G401.6 (cell line): Measurements from ENCODE around the gene CCDC70.
"Not testable (repeated sequence)": the region's sequence is repeated elsewhere in the genome, so short reads cannot be mapped to it uniquely, and the experiment has no call there.

ENCODE experiments used
- FAIRE-seq: peaks from 2 replicates; lab custom pipeline; 2012; peaks lifted over from hg19 to GRCh38; lab: Jason Lieb, UNC

The CCDC70 gene

DNA sequence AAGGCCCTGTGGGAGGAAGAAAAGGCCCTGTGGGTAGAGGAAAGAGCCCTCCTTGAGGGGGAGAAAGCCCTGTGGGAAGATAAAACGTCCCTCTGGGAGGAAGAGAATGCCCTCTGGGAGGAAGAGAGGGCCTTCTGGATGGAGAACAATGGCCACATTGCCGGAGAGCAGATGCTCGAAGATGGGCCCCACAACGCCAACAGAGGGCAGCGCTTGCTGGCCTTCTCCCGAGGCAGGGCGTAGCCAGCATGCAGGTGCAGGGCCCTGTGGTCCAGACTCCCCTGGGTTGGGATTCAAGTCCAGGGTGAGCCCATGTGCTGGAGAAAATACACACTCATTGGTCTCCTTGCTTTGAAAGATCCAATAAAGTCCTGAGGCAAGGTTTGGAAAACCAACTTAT is 4.1 kb downstream of the CCDC70 start:
- no peak for FAIRE-seq

DNA sequence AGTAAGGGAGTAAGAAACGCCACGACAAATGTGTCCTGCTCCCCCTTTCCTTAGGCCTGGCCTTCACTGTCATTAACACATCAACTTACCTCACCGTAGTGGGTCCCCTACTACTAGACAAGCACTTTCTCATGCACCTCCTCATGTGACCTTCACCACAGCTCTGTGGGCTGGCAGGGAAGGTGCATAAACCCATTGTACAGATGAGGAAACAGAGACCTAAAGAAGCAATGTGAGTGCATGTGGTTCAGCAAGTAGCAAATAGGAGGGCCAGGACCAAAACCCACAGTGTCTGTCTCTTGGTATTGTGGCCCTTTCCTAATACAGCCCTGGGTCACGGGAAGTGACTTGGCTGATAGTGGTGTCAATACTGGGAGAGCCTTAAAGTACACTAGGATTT is 5.3 kb downstream of the CCDC70 start:
- FAIRE-seq, result no peak

DNA sequence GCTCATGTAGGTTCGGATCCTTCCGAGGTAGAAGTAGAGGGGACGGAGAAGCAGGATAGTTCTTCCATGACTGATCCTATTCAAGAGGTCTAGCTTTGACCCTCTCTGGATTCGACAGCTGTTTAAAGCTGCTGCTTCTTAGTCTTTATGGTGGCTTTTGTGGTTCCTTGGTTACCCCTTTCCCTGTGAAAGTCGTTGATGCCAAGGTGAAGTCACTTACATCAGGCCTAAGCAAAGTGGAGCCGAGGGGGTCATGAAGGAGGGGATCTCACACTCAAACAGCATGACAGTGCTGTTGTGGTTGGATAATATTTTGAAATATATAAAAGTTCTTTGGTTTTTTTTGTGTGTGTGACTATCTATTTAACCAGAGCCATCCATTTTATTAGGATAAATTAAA is 8.1 kb downstream of the CCDC70 start:
- no peak for FAIRE-seq

DNA sequence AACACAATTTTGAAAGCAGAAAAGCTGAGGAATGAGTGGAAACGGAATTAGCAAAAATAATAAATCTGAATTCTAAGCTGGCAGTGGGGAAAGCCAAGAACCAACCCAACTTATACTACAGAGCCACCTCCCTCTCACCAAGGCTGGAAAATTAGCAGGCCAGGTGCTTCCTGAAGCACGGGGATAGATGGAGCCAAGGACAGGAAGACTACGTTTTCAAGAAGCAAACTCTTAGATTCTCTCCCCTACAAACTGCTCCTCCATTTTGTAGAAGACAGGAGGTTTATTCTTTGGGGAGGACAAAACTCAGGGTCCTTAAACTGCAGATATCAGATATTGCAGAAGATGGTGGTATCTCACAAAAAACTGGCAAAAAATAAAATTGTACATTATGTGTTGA is 8.8 kb downstream of the CCDC70 start:
- no peak for FAIRE-seq

DNA sequence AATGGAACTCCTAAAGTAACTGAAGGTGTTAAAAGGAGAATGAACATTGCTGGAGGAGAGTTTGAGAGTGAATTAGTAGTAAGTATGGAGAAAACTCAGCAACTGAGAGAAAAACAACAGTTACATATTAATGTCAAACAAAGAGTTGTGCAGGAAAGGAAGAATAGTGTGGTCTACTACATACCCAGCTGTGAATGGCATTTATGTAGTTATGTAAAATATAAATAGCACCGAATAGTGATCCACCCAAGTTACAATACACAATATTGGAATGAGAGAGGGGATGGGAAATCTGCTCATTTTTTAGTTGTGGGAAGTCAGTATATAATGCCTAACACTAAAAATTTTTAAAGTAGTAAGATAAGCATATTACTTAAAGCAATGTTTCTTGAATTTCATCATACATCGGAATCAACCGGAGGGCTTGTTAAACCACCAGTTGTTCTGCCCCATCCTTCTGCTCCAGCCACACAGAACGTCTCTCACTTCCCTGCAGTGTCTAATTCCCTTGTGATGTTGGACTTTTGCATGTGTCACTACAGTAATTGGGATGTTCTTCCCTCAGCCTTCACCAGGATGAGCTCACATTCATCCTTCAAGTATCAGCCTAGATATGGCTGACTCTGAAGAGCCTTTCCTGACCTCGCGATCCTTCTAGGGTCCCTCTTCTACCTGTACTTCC is 11.5 kb downstream of the CCDC70 start:
- FAIRE-seq, result no peak

DNA sequence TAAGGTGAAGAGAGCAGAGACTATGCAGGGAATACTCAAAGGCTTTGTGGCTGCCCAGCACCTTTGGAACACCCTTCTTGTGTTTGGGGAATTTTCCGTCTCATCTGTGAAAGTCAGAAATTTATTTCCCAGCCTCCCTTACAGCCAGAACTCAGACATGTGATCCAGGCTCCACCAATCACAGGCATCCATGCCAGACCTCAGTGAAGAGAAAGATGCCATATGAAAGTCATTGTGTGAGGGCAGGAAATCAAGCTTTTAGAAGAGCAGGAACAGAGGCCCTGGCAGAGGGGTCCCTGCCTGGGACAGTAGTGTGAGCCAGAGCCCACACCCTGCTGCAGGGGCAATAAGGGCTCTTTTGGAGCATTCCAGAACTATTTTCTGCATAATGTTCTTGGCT is 12.1 kb downstream of the CCDC70 start:
- no peak for FAIRE-seq

DNA sequence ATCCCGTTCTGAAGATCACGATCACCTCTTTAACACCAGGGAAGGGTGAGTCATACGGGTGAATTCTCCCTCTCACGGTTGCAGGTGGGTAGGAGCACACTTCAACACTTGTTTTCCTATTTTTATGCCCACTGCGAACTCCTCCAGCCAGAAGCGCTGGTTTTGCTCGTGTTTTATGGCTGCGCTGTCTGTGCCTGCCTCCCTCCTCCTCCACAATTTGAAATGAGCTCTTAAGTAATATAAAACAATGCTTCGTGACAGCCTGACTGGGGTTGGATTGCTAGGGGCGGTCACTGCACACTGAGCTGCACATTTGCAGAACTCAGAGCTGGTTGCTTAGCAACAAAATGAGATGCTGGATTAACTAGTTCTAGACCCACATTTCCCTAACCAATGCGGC is 12.9 kb downstream of the CCDC70 start:
- FAIRE-seq, result no peak

DNA sequence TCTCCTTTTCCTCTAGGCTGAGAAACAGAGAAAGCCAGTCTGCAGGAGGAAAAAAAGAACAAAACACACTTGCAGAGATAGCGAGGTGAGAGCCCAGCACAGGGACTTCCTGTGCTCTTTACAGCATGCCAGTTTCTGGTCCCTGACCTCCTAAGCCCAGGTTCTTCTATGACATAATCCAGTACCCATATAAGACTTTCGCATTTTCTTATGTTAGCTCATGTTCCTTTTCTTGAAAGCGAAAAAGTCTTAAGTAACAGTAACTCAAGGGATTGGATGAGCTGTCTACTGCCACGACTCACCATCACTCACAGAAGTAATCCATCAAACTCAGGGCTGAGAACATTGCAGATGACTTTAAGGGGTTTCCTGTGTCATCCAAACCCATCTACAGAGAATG is 17.4 kb downstream of the CCDC70 start:
- FAIRE-seq, result no peak

DNA sequence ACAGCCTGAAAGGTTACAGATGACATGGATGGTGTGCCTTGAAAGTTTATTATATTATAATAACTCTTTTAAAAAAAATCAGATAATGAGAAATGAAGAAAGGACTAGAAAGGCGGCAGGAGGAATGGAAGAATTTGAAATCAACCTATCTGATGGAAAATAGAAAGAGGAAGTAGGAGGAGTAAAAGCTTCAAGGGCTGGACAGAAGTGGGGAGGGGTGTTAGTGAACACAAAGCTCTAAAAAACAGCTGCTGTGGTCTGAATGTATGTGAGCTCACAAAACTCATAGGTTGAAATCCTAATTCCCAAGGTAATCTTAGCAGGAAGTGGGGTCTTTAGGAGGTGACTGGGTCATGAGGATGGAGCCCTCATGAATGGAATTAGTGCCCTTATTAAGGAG is 19.5 kb downstream of the CCDC70 start:
- no peak for FAIRE-seq

DNA sequence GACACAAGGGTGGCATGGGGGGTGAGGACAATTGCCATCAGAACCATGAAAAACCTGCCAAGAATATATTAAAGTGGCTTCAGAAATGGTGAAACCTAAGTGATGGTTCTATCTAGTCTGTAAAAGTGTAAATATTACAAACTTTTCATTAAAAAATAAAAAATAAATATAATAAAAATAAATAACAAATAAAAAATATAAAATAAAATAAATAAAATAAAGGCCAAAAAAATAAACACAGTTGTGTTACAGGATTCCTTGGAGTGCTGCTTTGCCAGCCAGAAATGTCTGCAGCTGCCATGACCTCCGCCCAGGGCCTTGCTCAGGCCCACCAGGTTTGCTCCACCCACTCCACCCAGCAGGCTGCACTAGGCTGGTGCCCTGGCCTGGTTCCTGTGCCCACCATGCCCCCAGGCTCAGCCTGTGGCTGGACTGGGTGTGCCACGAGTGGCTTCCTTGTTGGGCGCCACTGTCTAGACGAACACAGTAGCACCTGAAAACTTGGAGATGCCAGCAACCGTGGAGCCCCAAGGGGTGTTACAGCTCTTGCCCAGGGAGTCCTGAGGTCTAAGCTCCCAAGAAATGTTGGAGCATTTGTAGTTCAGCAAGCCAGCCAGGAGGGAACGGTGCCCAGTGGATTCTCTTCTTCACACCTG is 20.9 kb downstream of the CCDC70 start:
- peak; percentile 11 for FAIRE-seq

DNA sequence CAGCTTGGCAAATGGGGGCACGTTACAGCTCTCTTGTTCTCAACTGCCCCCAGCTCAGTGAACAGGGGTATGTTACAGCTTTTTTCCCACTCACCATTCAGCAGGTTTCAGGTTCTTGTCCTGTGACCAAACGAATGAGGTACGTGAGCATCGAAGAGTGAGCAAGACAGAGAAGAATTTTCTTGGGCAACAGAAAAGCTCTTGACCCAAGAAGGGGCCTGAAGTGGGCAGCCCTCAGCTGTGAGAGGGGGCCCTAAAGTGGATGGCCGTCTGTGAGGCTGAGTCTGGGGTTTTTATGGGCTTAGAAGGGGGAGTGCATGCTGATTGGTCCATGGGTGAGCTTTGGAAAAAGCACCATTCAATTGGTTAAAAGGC is 21.4 kb downstream of the CCDC70 start:
- no peak for FAIRE-seq

DNA sequence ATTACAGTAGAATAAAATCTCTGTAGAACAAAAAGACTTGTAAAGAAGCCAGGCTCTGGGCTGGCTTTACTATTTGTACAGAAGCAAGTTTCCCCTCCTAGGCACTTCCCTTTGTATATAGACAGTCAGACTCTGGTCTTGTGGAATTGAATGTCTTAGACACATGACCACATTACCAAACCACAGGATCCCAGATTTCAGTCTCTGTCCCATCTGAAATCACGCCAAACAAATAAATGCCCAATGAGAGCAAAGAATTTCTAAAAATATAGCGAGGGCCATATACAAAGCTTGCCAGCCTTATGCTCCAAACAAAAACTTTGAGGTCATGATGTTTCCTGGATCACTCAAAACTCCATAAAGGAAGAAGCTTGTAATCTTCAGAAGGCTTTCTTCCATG is 23.9 kb downstream of the CCDC70 start:
- FAIRE-seq, result no peak

DNA sequence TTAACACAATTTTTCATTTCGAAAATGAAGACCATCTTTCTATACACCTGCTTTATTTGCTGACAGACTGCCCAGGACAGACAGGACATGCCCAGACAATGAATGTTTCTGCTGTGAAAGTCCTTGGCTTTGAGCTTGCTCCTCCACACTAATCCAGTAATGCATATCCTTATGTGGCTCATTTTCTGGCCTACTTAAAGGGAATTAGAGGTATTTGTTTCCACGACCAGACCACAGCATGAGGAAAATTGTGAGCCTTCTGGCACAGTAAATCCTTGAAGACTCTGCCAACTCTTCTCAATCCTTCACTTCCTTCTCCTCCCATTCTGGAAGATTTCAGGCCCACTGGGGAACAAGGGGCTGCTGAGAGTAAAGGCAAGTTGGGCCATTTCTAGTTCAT is 25.7 kb downstream of the CCDC70 start:
- FAIRE-seq, result no peak

DNA sequence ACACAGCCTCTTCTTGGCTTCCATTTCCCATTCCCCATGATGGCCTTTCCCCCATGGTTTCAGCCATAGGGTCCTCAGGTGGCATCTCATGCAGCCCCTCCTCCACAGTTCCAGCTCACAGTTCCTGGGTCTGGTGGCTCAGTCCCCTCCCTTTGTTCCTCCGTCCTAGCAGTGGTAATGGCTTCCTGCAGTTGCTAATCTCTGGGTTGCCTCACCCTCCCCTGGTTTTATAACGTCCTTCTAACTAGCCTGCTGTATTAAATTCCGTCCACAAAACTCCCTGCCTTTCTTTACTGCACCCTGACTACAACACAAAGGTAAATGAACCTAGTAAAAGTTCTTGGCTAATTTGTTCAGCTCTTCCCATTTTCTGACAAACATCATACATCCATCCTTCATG is 30.9 kb downstream of the CCDC70 start:
- FAIRE-seq, result no peak

DNA sequence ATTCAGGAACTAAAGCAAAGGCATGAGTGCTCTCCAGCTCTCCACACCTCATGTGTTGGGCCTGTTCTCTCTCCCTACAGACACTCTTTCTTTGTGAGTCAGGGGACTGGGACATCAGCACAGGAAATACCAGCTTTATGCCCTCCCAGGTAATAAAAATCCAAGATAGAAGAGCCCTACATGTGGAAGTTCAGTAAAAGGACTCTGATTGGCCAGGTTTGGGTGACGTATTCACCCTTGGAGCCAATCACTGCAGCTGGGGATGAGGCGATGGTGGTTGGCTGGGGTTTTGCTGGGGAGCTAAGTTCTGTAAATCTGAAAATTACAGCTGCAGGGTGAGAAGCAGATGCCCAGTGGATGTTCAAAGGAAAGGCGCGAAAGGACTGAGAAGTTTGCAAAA is 32.5 kb downstream of the CCDC70 start:
- FAIRE-seq, result no peak

DNA sequence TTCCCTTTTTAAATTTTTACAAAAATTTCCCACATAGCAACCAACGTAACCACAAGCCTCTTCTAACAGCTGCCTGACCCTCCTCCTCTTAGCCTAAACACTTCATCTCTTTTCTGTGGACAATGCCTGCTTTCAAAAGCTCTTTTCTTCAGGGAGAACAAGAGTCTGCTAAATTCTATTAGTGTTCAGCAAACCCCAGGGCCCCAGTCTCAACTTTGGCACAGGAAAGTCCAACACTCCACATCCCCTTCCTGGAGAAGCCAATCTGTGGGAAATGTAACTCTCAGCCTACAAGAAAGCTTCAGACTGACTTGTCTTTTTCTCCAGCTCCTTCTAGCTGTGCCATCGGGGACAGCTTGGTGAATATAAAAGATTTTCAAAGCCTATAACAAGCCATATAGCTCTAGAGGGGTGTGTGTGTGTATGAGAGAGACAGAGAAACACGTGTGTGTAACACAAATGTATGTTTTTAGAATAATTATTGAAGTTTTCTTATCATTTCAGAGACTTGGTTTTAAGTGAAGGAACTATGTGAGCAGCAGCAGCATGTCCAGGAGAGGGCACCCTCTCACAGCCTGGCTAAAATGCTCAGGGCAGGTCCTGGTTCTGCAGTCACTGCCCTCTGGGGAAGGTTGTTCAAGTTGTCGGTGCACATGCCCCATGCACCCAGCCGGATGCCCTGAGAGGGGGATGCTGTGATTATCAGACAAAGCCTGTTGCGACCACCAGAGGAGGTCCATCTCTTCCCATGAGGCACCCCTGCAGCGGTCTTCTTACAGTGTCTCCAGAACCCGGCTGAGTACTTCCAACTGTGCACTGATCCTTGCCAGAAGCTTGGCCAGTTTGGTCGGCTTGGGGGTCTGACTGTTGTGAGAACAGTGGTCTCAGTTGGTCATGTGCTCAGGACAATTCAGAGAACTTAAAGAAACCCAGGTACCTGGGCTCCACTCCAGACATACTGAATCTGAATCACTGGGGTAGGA is 34.4 kb downstream of the CCDC70 start:
- FAIRE-seq, result no peak

DNA sequence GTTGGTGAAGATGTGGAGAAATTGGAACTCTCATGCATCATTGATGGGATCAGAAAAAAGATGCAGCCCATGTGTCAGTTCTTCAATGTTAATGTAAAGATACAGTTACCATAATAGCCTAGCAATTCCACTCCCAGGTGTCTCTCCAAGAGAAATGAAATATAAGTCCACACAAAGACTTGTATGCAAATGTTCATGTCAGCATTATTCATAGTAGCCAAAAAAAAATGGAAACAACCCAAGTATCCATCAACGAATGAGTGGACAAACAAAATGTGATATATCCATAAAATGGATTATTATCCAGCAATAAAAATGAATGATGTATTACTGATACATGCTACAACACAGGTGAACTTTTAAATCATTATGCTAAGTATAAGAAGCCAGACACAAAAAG is 38.7 kb downstream of the CCDC70 start:
- FAIRE-seq, result no peak

DNA sequence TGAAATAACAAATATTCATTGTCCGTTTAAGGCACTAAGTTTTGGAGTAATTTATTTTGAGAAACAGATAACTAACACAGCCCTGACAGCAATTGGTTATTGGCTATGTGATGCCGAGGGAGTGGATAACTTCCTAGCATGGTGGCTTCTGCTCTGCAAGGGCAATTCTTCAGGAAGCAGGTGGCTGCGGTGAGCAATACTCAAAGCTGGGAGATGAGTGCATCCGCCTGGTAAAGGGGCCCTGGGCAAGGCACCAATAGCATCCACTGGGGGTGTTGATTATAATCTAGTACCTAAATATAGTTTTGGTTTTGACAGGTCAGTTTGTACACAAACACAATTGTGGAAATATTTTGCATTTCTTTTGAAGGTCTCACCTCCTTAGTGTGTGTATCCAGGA is 41.0 kb downstream of the CCDC70 start:
- FAIRE-seq, result no peak

DNA sequence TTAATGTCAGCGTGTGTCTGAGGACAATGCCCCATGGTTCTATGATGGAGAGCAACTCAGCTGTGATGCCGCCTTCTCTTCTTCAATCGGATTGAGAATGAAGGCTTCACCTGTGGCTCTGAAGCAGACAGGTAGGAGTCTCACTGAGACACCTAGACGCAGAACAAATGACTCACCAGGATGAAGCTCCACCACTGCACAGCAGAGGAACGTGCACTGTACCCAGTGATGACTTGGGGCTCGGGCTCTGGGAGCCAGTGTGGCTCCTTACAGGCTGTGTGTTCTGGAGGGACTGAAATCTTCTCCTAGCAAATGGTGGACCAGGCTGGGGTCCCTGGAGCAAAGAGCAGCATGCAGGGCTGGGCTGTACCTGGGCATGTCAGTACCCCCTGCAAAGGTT is 44.0 kb downstream of the CCDC70 start:
- no peak for FAIRE-seq

DNA sequence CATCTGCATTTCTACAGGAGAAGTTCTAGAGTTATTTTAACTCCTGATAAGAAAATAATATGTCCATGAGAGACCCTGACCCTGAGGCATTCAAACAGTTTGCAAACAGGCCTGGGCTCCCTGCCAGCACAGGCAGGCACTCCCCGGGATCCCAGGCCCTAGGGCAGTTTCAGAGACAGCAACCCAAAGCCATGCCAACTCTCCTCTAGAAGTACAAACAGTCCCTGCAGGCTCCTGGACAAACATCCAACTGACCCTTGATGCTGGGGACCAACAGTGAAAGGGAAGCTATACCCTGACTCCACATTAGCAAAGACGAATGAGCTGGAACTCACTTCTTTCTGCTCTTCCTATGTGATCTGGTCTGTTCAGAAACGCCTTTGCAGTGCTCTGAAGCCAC is 44.8 kb downstream of the CCDC70 start:
- FAIRE-seq, result no peak

DNA sequence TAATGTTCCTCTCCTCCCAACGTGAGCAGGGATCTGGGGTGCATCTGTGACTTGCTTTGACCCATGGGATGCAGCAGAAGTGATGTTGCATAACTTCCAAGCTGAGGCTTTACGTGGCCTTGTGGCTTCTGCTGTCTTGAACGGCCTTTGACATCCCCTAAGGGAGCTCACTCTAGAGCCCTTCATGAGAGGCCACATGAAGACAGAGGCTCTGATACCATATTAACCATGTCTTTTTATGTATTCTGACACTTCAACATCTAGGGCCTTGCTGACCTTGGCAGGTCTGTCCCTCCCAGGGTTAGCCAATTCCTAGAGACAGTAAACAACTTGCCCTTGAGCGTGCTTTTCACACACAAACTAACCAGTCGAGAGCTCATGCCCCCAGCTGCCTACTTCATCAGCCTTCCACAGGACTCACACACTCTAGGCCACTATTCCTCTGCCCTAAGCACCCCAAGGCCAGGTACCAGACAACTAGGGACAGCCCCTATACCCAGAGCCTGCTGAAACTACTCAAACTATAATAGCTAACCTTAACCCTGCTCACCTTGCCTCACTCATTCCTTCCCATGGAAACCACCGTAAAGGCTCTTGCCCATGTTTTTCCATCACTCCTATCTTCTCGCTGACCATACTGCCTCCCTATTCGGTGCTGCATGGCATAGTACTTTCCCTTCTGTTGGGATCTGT is 45.4 kb downstream of the CCDC70 start:
- FAIRE-seq, result no peak

DNA sequence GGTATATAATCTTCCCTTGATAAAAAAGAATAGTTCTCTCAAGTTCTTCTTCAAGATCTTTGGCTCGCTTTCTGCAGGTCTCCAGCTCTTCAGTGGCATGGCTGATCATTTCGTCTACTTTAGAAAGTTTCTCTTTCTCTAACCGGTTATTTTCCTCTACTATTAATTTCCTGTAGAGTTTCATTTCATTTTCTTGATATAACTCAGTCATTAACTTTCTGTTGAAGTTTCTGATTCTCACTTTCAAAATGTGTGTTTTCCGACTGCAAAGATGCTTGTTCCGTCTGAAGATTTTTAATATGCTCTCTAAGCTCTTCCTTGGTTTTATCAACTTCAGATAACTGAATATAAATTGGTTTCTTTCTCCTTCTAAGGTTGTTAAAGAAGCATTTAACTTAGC is 47.5 kb downstream of the CCDC70 start:
- not testable (repeated sequence) for FAIRE-seq

DNA sequence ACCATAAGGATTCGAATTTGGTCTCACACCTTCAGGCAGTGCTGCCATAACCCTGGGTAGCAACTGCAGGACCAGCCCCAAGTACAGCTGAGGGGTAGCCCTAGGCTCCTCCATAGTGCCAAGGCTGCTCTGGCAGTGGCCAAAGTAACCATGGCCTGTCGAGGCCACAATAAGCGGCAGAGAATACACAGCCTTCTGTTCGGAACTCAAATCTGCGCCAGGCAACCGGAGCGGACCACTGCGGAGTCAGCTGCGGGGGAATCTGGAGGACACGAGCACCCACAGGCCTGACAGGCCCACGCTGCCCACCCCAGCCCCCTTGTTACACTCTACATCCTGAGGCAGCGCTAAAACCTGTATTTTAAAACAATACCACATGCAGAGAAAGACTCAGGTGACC is 48.7 kb downstream of the CCDC70 start:
- FAIRE-seq, result no peak
